HepG2 (cell line): Measurements from ENCODE around the gene RAB29. TPM values are rescaled to one million over a fixed set of nuclear protein-coding genes. Genes with fewer than 3 reads are reported as not detected.

ENCODE experiments used
- DBP ChIP-seq: sonication (generic); formaldehyde crosslinking; IDR thresholded peaks from 2 replicates; pipeline ENCODE4 v1.4.0; 2020; ENCODE audit warnings: missing genetic modification reagents; ENCODE audit errors: not compliant biosample characterization
- IKZF5 ChIP-seq: IDR thresholded peaks from 2 replicates; pipeline ENCODE4 v1.6.1; 2018; ENCODE audit warnings: missing genetic modification reagents, mild to moderate bottlenecking, missing compliant biosample characterization
- NR2C2 ChIP-seq: sonication (generic); formaldehyde crosslinking; IDR thresholded peaks from 2 replicates; pipeline ENCODE4 v1.4.0; 2020; ENCODE audit warnings: missing genetic modification reagents, mild to moderate bottlenecking, moderate library complexity, borderline replicate concordance
- POLR2A ChIP-seq, 2 experiments: IDR thresholded peaks; 2 replicates each; pipeline ENCODE4 v1.6.1; 2011; ENCODE audit warnings: low read depth in 2 of 2, low read length in 2 of 2, mild to moderate bottlenecking in 1 of 2, moderate library complexity in 1 of 2; ENCODE audit not compliant: insufficient read depth in 1 of 2
- SATB2 ChIP-seq: sonication (generic); formaldehyde crosslinking; IDR thresholded peaks from 2 replicates; pipeline ENCODE4 v1.5.0; 2020; ENCODE audit warnings: missing genetic modification reagents
- SMYD3 ChIP-seq: sonication (generic); formaldehyde crosslinking; IDR thresholded peaks from 2 replicates; pipeline ENCODE4 v1.8.1; 2023; ENCODE audit warnings: mild to moderate bottlenecking, missing genetic modification reagents
- TARDBP ChIP-seq: sonication (generic); formaldehyde crosslinking; IDR thresholded peaks from 2 replicates; pipeline ENCODE4 v1.8.0; 2022; ENCODE audit warnings: mild to moderate bottlenecking, missing genetic modification reagents
- ZBTB25 ChIP-seq: IDR thresholded peaks from 2 replicates; pipeline ENCODE4 v1.6.1; 2018; ENCODE audit warnings: missing genetic modification reagents
- ZBTB40 ChIP-seq, 2 experiments: fragments of 450-650 bp in 1 of 2; sonication (generic) in 1 of 2; formaldehyde crosslinking in 1 of 2; IDR thresholded peaks; 2 replicates each; pipeline versions ENCODE4 v1.6.1 to v1.8.0; 2016 to 2022; ENCODE audit warnings: antibody characterized with exemption in 1 of 2, mild to moderate bottlenecking in 1 of 2, missing genetic modification reagents in 1 of 2
- ZNF503 ChIP-seq: sonication (generic); formaldehyde crosslinking; IDR thresholded peaks from 2 replicates; pipeline ENCODE4 v1.4.0; 2020; ENCODE audit warnings: missing genetic modification reagents
- ZNF792 ChIP-seq: IDR thresholded peaks from 2 replicates; pipeline ENCODE4 v1.6.1; 2016
- polyA plus RNA-seq, 8 experiments: library from polyadenylated mRNA; depleted of rRNA in 3 of 8; stranded (reverse) in 7 of 8; unstranded in 1 of 8; fragments of >200 nt; fragmentation: Illumina TruSeq in 4 of 8; extraction: Trizol in 4 of 8; gene quantifications; 2 replicates each; pipeline versions ENCODE4 v1.2.1 to v1.2.3, GENCODE V29; 2011 to 2016; ENCODE audit warnings: low read depth in 4 of 8, missing spikeins in 1 of 8, mixed read lengths in 1 of 8; ENCODE audit not compliant: insufficient read depth in 1 of 8
- total RNA-seq, 5 experiments: library from RNA; depleted of rRNA; stranded (reverse); fragments of >200 nt; fragmentation: Illumina TruSeq; extraction: Trizol; gene quantifications; 2 replicates each; pipeline ENCODE4 v1.2.3, GENCODE V29; 2016; ENCODE audit warnings: low read depth in 1 of 5

The RAB29 gene
- total and polyA plus RNA-seq, 2 of the 13 experiments (the other 11 are each of a cell fraction or from before 2014, with no cell fraction given): 8.7 to 10.1 TPM

GRCh38 chr1:205812878-205813754 is 37.8 kb upstream of the RAB29 start, which contains the start of gene SLC41A1 (continued):
- no peak for TF ChIP-seq ZBTB40 (IDR thresholded peaks at IDR 0.05)
- TF ChIP-seq ZBTB40 (CRISPR knock-in tag; IDR thresholded peaks at IDR 0.05): 0 out of 2 replicates have a peak, but pooled peaks have one; percentile 12
- peak; percentile 53; the same call in 1 of the 2 replicates for TF ChIP-seq ZBTB25 (CRISPR knock-in tag)
- TF ChIP-seq IKZF5 (CRISPR knock-in tag): 0 out of 2 replicates have a peak, but pooled peaks have one; percentile 27
- no peak for TF ChIP-seq ZNF792 (CRISPR knock-in tag)
- no peak for TF ChIP-seq SMYD3
- TF ChIP-seq POLR2A (IDR thresholded peaks at IDR 0.05; ENCODE audit: insufficient read depth in 1 of 2, low read depth in 2 of 2, low read length in 2 of 2): 0 out of 4 replicates have a peak, but pooled peaks of 1 of the 2 experiments have one; percentile 31
- peak; percentile 62 for TF ChIP-seq NR2C2
- TF ChIP-seq ZNF503 (CRISPR knock-in tag): peak; percentile 45; the same call in 1 of the 2 replicates
- no peak for TF ChIP-seq DBP (CRISPR knock-in tag)
- no peak for TF ChIP-seq SATB2 (CRISPR knock-in tag)
- 0 out of 2 replicates have a peak, but pooled peaks have one; percentile 27 for TF ChIP-seq TARDBP (CRISPR knock-in tag)
